CD4-positive, alpha-beta T cell treated with Interleukin-6 for 4 hours (primary cell): ENCODE data around the gene COLGALT1.
"Not testable (repeated sequence)": the region's sequence is repeated elsewhere in the genome, so short reads cannot be mapped to it uniquely, and the experiment has no call there.

Source experiments
- DNase-seq: peaks from one replicate; pipeline ENCODE4 v3.0.0-alpha.2; 2020; ENCODE audit warnings: mixed read lengths

The COLGALT1 gene

GRCh38 chr19:17534767-17535166, 20.7 kb upstream of the COLGALT1 start:
- no peak for DNase-seq

- DNase-seq = no peak
Measured at GRCh38 chr19:17536955-17537354, 18.5 kb upstream of the COLGALT1 start.

GRCh38 chr19:17538684-17539237, 16.7 kb upstream of the COLGALT1 start:
- no peak for DNase-seq

- DNase-seq = peak; percentile 93
Measured at GRCh38 chr19:17539238-17540117, 16.0 kb upstream of the COLGALT1 start.

GRCh38 chr19:17540174-17540573, 15.3 kb upstream of the COLGALT1 start:
- DNase-seq = no peak

- DNase-seq = no peak
Measured at GRCh38 chr19:17541184-17541759, 14.2 kb upstream of the COLGALT1 start.

GRCh38 chr19:17542042-17542441, 13.4 kb upstream of the COLGALT1 start:
- DNase-seq = no peak

GRCh38 chr19:17542793-17543582, 12.5 kb upstream of the COLGALT1 start:
- DNase-seq = no peak

GRCh38 chr19:17543986-17544385, 11.5 kb upstream of the COLGALT1 start:
- no peak for DNase-seq

- no peak for DNase-seq
Measured at GRCh38 chr19:17544418-17544817, 11.0 kb upstream of the COLGALT1 start.

GRCh38 chr19:17548145-17548544, 7.3 kb upstream of the COLGALT1 start:
- no peak for DNase-seq

GRCh38 chr19:17549085-17549740, 6.2 kb upstream of the COLGALT1 start:
- DNase-seq = no peak

- no peak for DNase-seq
Measured at GRCh38 chr19:17550076-17550667, 5.3 kb upstream of the COLGALT1 start.

GRCh38 chr19:17552735-17553134, 2.7 kb upstream of the COLGALT1 start:
- not testable (repeated sequence) for DNase-seq

GRCh38 chr19:17553256-17553655, 2.2 kb upstream of the COLGALT1 start:
- no peak for DNase-seq

- DNase-seq = no peak
Measured at GRCh38 chr19:17554968-17555479, 425 bp upstream of the COLGALT1 start.

- DNase-seq = peak; percentile 54
Measured at GRCh38 chr19:17555929-17556813, 722 bp downstream of the COLGALT1 start.

- DNase-seq = no peak
Measured at GRCh38 chr19:17556995-17557394, 1.5 kb downstream of the COLGALT1 start.

- DNase-seq = no peak
Measured at GRCh38 chr19:17557466-17557865, 2.0 kb downstream of the COLGALT1 start.

GRCh38 chr19:17560205-17560595, 4.8 kb downstream of the COLGALT1 start:
- DNase-seq = no peak

GRCh38 chr19:17562097-17562496, 6.6 kb downstream of the COLGALT1 start:
- DNase-seq = no peak
